22Rv1 (cell line): ENCODE data around the gene SLC35F3.

ENCODE experiments used
- H3K27ac ChIP-seq: fragments of 450-650 bp; 2 replicates; pipeline ENCODE4 v1.5.1; 2017
- ZFX ChIP-seq: fragments of 450-650 bp; IDR thresholded peaks from 2 replicates; pipeline ENCODE4 v1.6.1; 2017; ENCODE audit warnings: antibody characterized with exemption, borderline replicate concordance
- TF ChIP-seq, protein P1 (sequence below): fragments of 450-650 bp; IDR thresholded peaks from 2 replicates; pipeline ENCODE4 v1.5.1; 2017; ENCODE audit warnings: mild to moderate bottlenecking

The SLC35F3 gene

GRCh38 chr1:234096161-234096770 is 191.8 kb downstream of the SLC35F3 start:
- TF ChIP-seq ZFX = no peak
- TF ChIP-seq, protein P1, sequence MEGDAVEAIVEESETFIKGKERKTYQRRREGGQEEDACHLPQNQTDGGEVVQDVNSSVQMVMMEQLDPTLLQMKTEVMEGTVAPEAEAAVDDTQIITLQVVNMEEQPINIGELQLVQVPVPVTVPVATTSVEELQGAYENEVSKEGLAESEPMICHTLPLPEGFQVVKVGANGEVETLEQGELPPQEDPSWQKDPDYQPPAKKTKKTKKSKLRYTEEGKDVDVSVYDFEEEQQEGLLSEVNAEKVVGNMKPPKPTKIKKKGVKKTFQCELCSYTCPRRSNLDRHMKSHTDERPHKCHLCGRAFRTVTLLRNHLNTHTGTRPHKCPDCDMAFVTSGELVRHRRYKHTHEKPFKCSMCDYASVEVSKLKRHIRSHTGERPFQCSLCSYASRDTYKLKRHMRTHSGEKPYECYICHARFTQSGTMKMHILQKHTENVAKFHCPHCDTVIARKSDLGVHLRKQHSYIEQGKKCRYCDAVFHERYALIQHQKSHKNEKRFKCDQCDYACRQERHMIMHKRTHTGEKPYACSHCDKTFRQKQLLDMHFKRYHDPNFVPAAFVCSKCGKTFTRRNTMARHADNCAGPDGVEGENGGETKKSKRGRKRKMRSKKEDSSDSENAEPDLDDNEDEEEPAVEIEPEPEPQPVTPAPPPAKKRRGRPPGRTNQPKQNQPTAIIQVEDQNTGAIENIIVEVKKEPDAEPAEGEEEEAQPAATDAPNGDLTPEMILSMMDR = no peak

GRCh38 chr1:234102583-234102982 is 198.1 kb downstream of the SLC35F3 start:
- TF ChIP-seq, protein P1 = no peak
- TF ChIP-seq ZFX = no peak
- H3K27ac ChIP-seq = no peak overlapping the region

More at GRCh38 chr1:234096161-234096770, 191.8 kb downstream of the SLC35F3 start:
- H3K27ac ChIP-seq = no peak overlapping the region

- no peak for TF ChIP-seq ZFX
- TF ChIP-seq, protein P1 = no peak
- H3K27ac ChIP-seq = no peak overlapping the region
These were observed 198.7 kb downstream of the SLC35F3 start for GRCh38 chr1:234103198-234103597.

GRCh38 chr1:234106032-234106431 is 201.6 kb downstream of the SLC35F3 start:
- H3K27ac ChIP-seq = no peak overlapping the region
- no peak for TF ChIP-seq ZFX
- TF ChIP-seq, protein P1 = no peak

DNA sequence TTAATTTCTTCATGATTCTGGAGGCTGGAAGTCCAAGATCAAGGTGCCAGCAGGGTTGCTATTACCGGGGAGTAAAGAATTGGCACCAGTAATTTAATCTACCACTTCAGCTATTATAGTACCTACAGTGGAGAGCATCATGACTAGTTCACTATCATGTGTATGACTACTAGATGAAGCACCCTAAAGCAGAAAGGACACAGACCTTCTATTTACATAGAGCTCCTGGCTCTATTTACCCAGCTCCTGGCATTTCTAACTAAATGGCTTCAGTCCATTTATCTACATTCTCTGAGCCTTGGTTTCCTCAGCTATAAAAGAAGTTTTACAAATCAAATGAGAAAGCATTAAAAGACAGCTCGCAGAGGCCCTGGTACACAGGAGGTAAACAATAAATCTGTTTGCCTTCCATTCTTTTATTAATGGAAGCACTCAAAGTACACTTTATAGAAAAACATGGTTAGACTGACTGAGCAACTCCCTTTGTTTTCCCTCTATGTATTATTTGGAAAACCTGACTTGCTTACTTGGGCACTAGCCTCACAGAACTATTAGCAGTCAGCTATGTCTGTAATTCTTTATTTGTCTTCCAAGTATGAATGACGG is 203.0 kb downstream of the SLC35F3 start:
- TF ChIP-seq ZFX = no peak
- TF ChIP-seq, protein P1 = no peak
- H3K27ac ChIP-seq = no peak overlapping the region

- TF ChIP-seq, protein P1 = no peak
- no peak for TF ChIP-seq ZFX
- no peak overlapping the region for H3K27ac ChIP-seq
These were observed 204.4 kb downstream of the SLC35F3 start for GRCh38 chr1:234108921-234109320.

DNA sequence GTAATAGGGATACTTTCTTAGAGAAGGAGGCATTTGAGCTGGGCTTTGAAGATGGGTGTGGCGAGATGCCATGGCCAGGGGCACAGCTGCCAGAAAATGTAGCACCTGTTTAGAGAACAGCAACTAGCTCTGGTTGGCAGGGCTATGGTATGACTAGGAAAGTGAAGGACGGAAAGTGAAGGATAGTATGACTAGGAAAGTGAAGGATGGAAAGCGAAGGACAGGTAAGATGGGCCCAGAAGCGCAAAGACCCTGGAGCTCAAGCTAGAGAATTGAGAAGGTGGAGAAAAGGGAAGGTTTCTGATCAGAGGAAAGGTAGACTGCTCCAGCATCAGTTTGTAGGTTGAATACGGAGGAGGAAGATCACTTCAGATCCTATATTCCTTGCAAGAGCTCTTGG is 205.4 kb downstream of the SLC35F3 start:
- no peak overlapping the region for H3K27ac ChIP-seq
- TF ChIP-seq, protein P1 = no peak
- no peak for TF ChIP-seq ZFX
